Measurements from ENCODE around the gene PAM16. TPM values are rescaled to one million over a fixed set of nuclear protein-coding genes. Genes with fewer than 3 reads are reported as not detected.
"Not testable (repeated sequence)": the region's sequence is repeated elsewhere in the genome, so short reads cannot be mapped to it uniquely, and the experiment has no call there.

PAM16 gene
- total RNA-seq (ENCODE audit: low replicate concordance): 5.0 and 20.2 TPM in 2 replicates

GRCh38 chr16:4350787-4351659, at the start of gene PAM16:
Gene PAM16 (minus strand): TSS chr16:4351321. CDS start chr16:4351234, 87 bp downstream.
- no peak for TF ChIP-seq CTCF (IDR thresholded peaks at IDR 0.05; ENCODE audit: insufficient read depth, low read length)
- DNase-seq (ENCODE audit: low read depth): peak; percentile 91
- peak within 1 kb of the TSS; percentile 89 for H3K4me3 ChIP-seq (ENCODE audit: low read depth, low read length)

- TF ChIP-seq CTCF (IDR thresholded peaks at IDR 0.05; ENCODE audit: insufficient read depth, low read length): no peak
- no peak for DNase-seq (ENCODE audit: low read depth)
- no peak overlapping the region for H3K4me3 ChIP-seq (ENCODE audit: low read depth, low read length)
These were observed 48.0 kb upstream of the PAM16 start for GRCh38 chr16:4399001-4399730.

GRCh38 chr16:4395055-4395726, 44.1 kb upstream of the PAM16 start:
- no peak for DNase-seq (ENCODE audit: low read depth)
- no peak overlapping the region for H3K4me3 ChIP-seq (ENCODE audit: low read depth, low read length)
- TF ChIP-seq CTCF (IDR thresholded peaks at IDR 0.05; ENCODE audit: insufficient read depth, low read length): no peak

- H3K4me3 ChIP-seq (ENCODE audit: low read depth, low read length); DNase-seq (ENCODE audit: low read depth): not testable (repeated sequence)
These were observed 42.7 kb upstream of the PAM16 start for GRCh38 chr16:4393850-4394249.

GRCh38 chr16:4393240-4393600, 42.1 kb upstream of the PAM16 start:
- H3K4me3 ChIP-seq (ENCODE audit: low read depth, low read length): no peak overlapping the region
- peak; percentile 65 for DNase-seq (ENCODE audit: low read depth)
- TF ChIP-seq CTCF (IDR thresholded peaks at IDR 0.05; ENCODE audit: insufficient read depth, low read length): peak; percentile 24

- H3K4me3 ChIP-seq (ENCODE audit: low read depth, low read length): no peak overlapping the region
- peak; percentile 2 for TF ChIP-seq CTCF (IDR thresholded peaks at IDR 0.05; ENCODE audit: insufficient read depth, low read length)
- DNase-seq (ENCODE audit: low read depth): peak; percentile 80
These were observed 41.5 kb upstream of the PAM16 start for GRCh38 chr16:4392382-4393239.
